Ammon's horn (tissue), 1 donor: ENCODE data around the gene DENND1A.
A peak's percentile ranks its signal among the peaks of the same experiment; 100 is the strongest.

Source experiments
- DNase-seq: peaks from one replicate; pipeline ENCODE4 v3.0.0-alpha.2; 2016; ENCODE audit warnings: low spot score

The DENND1A gene

GRCh38 chr9:123390337-123391135 lies 539.4 kb downstream of the DENND1A start:
- no peak for DNase-seq

- no peak for DNase-seq
These were observed 540.2 kb downstream of the DENND1A start for GRCh38 chr9:123389698-123390097.

- DNase-seq: no peak
These were observed 540.9 kb downstream of the DENND1A start for GRCh38 chr9:123389070-123389469.

DNA sequence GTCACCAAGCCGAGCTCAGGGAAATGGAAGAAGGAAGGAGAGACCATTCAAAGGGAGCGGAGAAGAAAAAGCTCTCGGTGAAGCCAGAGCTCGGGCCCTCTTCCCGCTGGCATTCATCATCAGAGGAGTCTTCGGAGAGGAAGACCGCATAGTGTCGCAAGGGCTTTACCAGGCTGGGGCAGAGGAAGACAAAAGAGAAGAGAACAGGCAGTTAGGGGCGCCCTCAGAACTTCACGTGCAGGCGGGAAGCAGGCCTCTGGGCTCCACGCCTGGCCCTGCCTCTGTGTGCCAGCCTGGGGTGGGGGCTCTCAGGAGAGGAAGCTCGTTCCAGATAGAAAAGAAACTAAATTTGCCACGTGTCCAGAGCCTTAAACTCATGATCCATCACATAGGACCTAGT lies 542.2 kb downstream of the DENND1A start:
- no peak for DNase-seq

GRCh38 chr9:123383512-123384170 lies 546.3 kb downstream of the DENND1A start:
- DNase-seq: no peak

DNA sequence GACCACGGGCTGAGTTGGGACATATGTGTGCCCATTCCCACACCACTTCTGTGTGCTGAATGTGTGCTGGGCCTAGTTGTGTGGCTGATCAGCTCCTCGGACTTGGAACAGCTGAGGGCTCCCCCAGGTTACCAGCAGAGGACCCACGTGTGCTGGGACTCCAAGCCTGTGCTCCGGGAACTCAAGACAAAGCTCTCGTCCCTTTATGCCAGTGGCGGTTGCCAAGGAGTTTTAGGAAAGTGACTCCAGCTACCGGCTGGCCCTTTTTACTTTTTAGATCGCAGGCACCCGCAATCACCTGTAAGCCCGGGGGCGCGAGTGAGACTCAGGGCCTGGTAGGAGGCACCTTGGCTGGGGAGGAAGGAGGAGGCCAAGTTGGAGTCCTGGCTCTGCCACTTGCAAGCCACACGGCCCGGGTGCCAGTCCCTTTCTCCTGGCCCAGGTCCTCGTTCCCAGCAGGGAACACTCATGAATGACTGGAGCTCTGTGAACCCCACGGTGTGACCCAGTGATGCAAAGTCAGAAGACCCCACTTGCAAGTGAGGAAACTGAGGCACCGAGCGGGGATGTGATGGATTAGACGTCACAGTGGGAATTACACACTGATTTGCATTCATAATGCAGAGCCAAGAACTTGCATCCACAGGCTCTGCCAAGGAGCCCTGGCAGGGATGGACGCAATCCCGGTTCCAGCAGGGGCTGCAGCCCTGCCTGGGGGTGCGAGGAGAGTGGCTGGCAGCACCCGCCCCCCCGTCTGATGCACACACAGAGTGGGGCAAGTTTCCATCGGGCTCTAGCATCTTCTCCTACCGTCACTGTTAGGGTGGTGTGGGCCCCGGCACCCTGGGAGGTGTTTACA lies 547.0 kb downstream of the DENND1A start:
- DNase-seq: peak; percentile 51

GRCh38 chr9:123380852-123381705 lies 548.8 kb downstream of the DENND1A start:
- DNase-seq: no peak

DNA sequence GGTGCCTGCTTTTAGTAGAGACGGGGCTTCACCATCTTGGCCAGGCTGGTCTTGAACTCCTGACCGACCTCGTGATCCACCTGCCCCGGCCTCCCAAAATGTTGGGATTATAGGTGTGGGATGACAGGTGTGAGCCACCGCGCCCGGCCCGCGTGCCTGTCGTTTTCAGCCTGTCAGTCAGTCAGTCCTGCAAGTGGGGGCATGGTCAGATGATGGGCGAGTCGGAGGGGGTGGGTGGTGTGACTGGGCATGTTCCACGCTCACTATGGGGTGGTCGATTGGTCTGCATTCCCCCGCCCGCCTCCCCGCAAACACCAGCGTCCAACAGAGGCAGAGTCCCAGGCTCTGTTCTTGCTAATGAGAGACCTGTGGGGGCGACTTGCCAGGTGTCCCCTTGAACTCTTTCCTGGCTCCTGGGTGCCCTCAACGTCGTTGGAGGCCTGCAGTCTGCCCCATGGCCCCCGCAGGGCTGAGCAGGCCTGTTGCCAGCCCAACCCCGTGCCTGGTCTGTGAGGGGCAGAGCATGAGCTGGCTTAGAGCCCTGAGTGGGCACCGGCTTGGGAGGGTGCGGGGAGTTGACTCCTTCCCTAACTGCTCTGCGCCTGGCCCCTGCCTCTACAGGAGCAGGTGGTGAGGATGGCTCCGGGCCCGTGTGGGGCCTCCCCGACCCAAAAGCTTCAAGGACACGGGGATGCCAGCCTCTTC lies 550.8 kb downstream of the DENND1A start:
- DNase-seq: no peak

DNA sequence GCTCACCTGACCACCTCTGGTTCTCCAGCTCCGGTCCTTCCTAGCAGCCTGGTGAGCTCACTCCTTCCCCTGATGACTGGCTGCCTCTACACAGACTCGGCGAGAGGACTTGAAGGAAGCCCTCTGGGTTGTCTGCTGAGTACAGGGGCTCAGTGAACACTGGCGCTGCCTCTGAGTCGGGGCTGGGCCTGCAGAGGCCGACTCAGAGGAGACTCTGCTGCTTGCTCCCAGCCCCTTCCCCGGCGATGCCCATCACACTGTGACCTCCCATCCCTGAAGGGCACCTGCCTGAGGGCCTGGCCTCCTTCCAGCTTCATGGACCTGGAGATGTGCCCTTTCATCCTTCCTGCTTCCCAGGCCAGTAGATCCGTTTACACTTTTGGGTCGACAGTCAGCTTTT lies 551.9 kb downstream of the DENND1A start:
- DNase-seq: no peak

DNA sequence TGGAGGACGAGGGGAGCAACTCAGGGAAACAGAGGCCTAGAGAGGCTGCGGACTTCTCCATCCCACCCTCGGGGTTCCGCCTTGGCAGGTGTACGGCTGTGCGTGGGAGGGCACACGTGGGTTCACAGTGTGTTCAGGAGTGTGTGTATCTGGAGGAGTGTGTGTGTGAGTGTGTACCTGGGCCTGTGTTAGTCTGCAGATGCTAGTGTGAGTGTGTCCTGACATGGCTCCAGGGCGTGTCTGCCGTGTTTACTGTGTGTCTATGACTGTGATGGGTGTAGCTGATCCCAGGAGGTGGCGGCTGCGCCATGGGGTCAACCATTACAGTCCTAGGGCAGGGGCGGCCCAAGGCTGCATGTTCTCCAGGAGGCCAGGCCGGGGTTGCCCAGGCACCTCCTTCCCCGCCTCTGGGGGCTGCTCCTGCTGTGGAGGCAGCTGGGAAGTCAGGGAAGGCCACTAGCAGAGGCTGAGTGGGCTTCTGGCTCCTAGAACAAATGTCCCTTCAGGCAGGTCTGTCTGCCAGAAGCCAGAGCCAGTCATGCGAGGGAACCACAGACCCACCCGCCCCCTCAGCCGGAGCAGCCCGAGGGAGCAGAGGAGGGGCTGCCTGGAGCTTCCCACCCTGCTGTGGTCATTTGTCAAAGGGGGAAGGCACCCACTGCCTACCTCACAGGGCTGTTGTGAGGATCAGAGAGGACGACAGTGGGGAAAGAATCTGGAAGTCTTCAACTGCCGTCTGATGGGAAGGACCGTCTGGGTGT lies 552.5 kb downstream of the DENND1A start:
- DNase-seq: no peak

DNA sequence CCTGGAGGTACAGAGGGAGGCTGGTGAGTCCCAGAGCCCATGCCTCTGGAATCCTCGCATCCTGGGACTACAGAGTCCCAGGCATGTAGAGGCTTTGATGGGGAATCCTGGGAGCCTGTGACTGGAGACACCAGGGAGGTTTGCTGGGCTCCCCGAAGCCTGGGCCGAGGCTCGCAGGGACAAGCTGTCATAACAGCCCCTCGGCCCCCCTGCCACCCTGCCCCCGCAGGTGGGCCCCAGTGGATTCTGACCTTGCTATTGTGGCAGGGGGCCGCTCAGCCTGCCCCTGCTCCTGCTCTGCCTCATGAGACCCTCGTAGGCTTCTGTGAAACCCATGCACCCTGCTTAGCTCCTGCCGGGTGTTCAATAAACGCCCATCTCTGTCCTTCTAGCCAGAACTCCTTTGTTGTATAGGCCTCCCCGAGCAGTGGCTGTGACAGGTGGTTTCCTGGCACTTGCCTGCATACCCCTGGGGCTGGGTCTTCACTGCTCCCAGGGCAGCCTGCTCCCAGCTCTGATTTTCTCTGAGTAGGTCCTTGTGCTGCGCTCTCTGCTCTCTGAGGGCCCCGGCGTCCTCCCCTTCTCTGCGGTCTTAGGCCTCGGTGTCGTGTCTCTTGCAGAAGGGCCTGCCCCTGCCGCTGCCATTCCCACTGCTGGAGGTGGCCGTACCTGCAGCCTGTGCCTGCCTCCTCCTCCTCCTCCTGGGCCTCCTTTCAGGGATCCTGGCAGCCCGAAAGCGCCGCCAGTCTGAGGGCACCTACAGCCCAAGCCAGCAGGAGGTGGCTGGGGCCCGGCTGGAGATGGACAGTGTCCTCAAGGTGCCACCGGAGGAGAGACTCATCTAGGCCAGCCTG lies 553.5 kb downstream of the DENND1A start:
- DNase-seq: no peak

DNA sequence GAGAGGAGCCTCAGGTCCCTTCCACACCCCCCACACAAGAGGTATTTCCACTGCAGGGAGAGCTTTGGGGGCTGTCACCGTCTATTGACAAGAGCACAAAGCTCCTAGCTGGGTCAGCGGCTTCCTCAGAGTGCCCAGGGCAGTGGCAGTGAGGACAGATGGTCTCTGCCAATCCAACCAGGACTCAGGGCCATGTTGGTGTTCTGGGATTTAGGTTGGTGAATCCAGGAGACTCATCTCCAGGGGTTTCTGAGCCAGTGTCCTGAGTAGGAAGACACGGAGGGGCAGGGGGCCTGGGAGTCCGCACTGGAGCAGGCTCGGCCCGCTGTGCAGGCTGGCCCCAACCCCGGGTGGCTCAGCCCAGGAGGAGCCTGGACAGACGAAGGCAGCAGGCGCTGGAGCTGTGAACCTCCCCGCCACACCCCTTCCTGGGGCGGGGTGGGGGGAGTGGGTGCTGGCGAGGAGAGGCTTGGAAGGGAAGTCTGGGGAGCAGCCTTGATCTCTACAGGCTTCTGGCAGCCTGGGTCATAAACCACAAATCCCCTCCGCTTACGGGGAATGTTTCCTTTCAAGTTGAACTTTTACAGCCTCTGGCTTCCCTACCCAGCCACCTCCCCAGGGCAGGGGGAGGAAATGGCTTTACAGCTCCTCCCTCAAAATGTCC lies 554.3 kb downstream of the DENND1A start:
- DNase-seq: no peak

DNA sequence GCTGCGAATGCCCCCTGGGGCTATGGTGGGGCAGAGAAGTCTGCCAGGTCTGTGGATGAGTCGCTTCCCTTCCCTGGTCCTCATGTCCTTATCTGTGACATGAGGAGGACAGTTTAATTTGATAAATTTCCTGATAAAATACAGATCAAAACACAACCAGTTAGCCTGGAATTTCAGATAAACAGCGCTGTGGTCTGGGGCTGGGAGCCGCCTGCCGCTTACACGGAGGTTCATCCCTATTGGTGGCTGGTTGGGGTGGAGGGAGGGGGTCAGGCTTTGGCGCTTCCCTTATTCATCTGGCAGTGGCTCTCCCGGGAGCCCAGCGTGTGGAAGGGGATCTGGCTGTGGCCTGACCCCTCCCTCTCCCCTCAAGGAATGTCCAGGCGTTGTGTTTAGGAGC lies 556.0 kb downstream of the DENND1A start:
- peak; percentile 60 for DNase-seq

GRCh38 chr9:123373447-123373923 lies 556.4 kb downstream of the DENND1A start:
- DNase-seq: no peak

DNA sequence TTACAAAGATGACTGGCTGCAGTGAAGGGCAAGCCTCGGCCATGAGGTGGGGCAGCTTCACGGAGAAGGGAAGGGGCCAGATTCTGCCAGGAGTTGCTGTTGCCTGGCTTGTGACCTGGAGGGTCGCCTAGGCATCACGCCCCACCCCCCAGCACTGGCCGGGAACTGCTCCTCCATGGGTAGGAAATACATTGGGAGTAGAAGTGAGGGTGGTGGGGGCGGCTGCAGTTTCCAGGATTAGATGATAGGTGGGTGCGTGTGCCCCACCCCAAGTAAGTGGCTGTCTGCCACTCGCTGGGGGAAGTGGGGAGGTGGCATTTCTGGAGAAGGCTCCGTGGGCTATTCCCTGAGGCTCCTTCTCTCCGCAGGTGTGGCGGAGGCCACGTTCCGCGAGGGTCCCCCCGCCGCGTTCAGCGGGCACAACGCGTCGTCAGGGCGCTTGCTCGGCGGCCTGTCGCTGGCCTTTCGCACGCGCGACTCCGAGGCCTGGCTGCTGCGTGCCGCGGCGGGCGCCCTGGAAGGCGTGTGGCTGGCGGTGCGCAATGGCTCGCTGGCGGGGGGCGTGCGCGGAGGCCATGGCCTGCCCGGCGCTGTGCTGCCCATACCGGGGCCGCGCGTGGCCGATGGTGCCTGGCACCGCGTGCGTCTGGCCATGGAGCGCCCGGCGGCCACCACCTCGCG lies 557.0 kb downstream of the DENND1A start:
- no peak for DNase-seq

- DNase-seq: no peak
These were observed 557.9 kb downstream of the DENND1A start for GRCh38 chr9:123371805-123372590.

DNA sequence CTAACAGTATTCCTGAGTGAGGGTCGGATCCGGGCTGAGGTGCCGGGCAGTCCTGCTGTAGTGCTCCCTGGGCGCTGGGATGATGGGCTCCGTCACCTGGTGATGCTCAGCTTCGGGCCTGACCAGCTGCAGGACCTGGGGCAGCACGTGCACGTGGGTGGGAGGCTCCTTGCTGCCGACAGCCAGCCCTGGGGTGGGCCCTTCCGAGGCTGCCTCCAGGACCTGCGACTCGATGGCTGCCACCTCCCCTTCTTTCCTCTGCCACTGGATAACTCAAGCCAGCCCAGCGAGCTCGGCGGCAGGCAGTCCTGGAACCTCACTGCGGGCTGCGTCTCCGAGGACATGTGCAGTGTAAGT lies 558.7 kb downstream of the DENND1A start:
- DNase-seq: no peak
